A204.1 (cell line): ENCODE results near the gene ZIC2.

Source experiments
- FAIRE-seq: peaks from 2 replicates; lab custom pipeline; 2012; peaks lifted over from hg19 to GRCh38; lab: Jason Lieb, UNC

Gene ZIC2

GRCh38 chr13:99959540-99960230 lies 21.9 kb upstream of the ZIC2 start:
- FAIRE-seq = no peak

- FAIRE-seq = no peak
Observed at GRCh38 chr13:99960663-99961311, 20.8 kb upstream of the ZIC2 start.

- no peak for FAIRE-seq
Observed at GRCh38 chr13:99961636-99962035, 19.9 kb upstream of the ZIC2 start.

- no peak for FAIRE-seq
Observed at GRCh38 chr13:99962242-99962641, 19.3 kb upstream of the ZIC2 start.

- no peak for FAIRE-seq
Observed at GRCh38 chr13:99963816-99964339, 17.7 kb upstream of the ZIC2 start.

GRCh38 chr13:99965329-99966000 lies 16.1 kb upstream of the ZIC2 start:
- FAIRE-seq = no peak

- FAIRE-seq = no peak
Observed at GRCh38 chr13:99966064-99966805, 15.3 kb upstream of the ZIC2 start.

GRCh38 chr13:99967498-99967868 lies 14.1 kb upstream of the ZIC2 start:
- no peak for FAIRE-seq

- FAIRE-seq = no peak
Observed at GRCh38 chr13:99967869-99968520, 13.6 kb upstream of the ZIC2 start.

GRCh38 chr13:99968521-99969452 lies 12.8 kb upstream of the ZIC2 start:
- FAIRE-seq = no peak

GRCh38 chr13:99969453-99969918 lies 12.1 kb upstream of the ZIC2 start:
- FAIRE-seq = no peak

- no peak for FAIRE-seq
Observed at GRCh38 chr13:99969919-99970650, 11.5 kb upstream of the ZIC2 start.

- FAIRE-seq = no peak
Observed at GRCh38 chr13:99970651-99971575, 10.7 kb upstream of the ZIC2 start.

GRCh38 chr13:99971576-99972189 lies 9.9 kb upstream of the ZIC2 start, which contains the start of gene ZIC5:
Gene ZIC5, minus strand, starts transcription at chr13:99971767. Its CDS starts 164 bp downstream, at chr13:99971603.
- FAIRE-seq = no peak

- FAIRE-seq = no peak
Observed at GRCh38 chr13:99972190-99972731, 9.3 kb upstream of the ZIC2 start.

GRCh38 chr13:99973163-99973807 lies 8.3 kb upstream of the ZIC2 start:
- FAIRE-seq = no peak

- FAIRE-seq = no peak
Observed at GRCh38 chr13:99973808-99974185, 7.8 kb upstream of the ZIC2 start.
